OCI-LY7 (cell line): ENCODE data around the gene CCDC38. TPM values are rescaled to one million over a fixed set of nuclear protein-coding genes. Genes with fewer than 3 reads are reported as not detected.
A peak's percentile ranks its signal among the peaks of the same experiment; 100 is the strongest.

Experiments
- BruUV-seq: library from RNA; stranded (reverse); fragments of 400-500 nt; replicated peaks from 2 replicates; lab custom pipeline; 2021; lab: Mats Ljungman, UMichigan
- CTCF ChIA-PET: fragments of 300-600 bp; sonication (Branson Sonifier 250); formaldehyde crosslinking; loops from one replicate; lab custom pipeline; 2022; ENCODE audit warnings: antibody characterized with exemption; ENCODE audit not compliant: unreplicated experiment; lab: Charles Lee
- POLR2A ChIA-PET: fragments of 300-600 bp; sonication (Branson Sonifier 250); formaldehyde crosslinking; loops from one replicate; lab custom pipeline; 2022; ENCODE audit warnings: antibody characterized with exemption; lab: Charles Lee
- DNase-seq: peaks from one replicate; pipeline ENCODE4 v3.0.0-alpha.2; 2015; ENCODE audit warnings: low spot score
- H2AFZ ChIP-seq: fragments of 200-600 bp; sonication (generic), shearing (Covaris generic); 2 replicates; pipeline ENCODE4 v1.6.1; 2014; ENCODE audit warnings: mild to moderate bottlenecking, antibody characterized with exemption, low read length, moderate library complexity
- H3K27ac ChIP-seq: fragments of 200-600 bp; sonication (generic); 2 replicates; pipeline ENCODE4 v1.5.1; 2014; ENCODE audit warnings: mixed run types, low read depth, mild to moderate bottlenecking, moderate library complexity, low read length, inconsistent platforms; ENCODE audit not compliant: poor library complexity, severe bottlenecking
- H3K36me3 ChIP-seq: fragments of 200-600 bp; sonication (generic); 2 replicates; pipeline ENCODE4 v1.6.1; 2014; ENCODE audit warnings: mild to moderate bottlenecking, antibody characterized with exemption, low read length, moderate library complexity, mixed read lengths; ENCODE audit not compliant: insufficient read depth
- H3K4me1 ChIP-seq: fragments of 200-600 bp; sonication (generic); 2 replicates; pipeline ENCODE4 v1.5.1; 2014; ENCODE audit warnings: mild to moderate bottlenecking, low read length; ENCODE audit not compliant: insufficient read depth, poor library complexity, severe bottlenecking
- H3K4me2 ChIP-seq: fragments of 200-600 bp; sonication (generic); 2 replicates; pipeline ENCODE4 v1.6.1; 2014; ENCODE audit warnings: mild to moderate bottlenecking, low read length
- H3K4me3 ChIP-seq: fragments of 200-600 bp; sonication (generic); 2 replicates; pipeline ENCODE4 v1.5.1; 2014; ENCODE audit warnings: mild to moderate bottlenecking, low read depth, low read length; ENCODE audit not compliant: poor library complexity, severe bottlenecking
- H3K79me2 ChIP-seq: fragments of 200-600 bp; sonication (generic); 2 replicates; pipeline ENCODE4 v1.6.1; 2016; ENCODE audit warnings: low read depth, mild to moderate bottlenecking, low read length, moderate library complexity, mixed read lengths; ENCODE audit not compliant: insufficient read depth
- H3K9me2 ChIP-seq: fragments of 200-600 bp; sonication (generic); 2 replicates; pipeline ENCODE4 v1.6.1; 2016; ENCODE audit warnings: mild to moderate bottlenecking, low read length, mixed read lengths; ENCODE audit not compliant: insufficient read depth
- H3K9me3 ChIP-seq: fragments of 200-600 bp; sonication (generic); 2 replicates; pipeline ENCODE4 v1.6.1; 2014; ENCODE audit warnings: mild to moderate bottlenecking, mixed run types, low read length, mixed read lengths
- H4K20me1 ChIP-seq: fragments of 200-600 bp; sonication (generic); 2 replicates; pipeline ENCODE4 v1.6.1; 2014; ENCODE audit warnings: mild to moderate bottlenecking, antibody characterized with exemption, low read length, moderate library complexity, mixed read lengths; ENCODE audit not compliant: insufficient read depth
- CTCF ChIP-seq: fragments of 200-600 bp; sonication (generic); conservative IDR thresholded peaks from 2 replicates; pipeline ENCODE4 v1.5.1; 2014; ENCODE audit warnings: mild to moderate bottlenecking, antibody characterized with exemption, low read length, moderate library complexity, mixed read lengths
- EZH2phosphoT487 ChIP-seq: fragments of 200-600 bp; sonication (generic); IDR thresholded peaks from 2 replicates; pipeline ENCODE4 v1.6.1; 2018; ENCODE audit warnings: low read depth, borderline replicate concordance, mild to moderate bottlenecking, mixed run types, antibody characterized with exemption, low read length, moderate library complexity, mixed read lengths
- intact Hi-C: fragments of 100-400 bp; cut with micrococcal nuclease; formaldehyde crosslinking; loops from one replicate; pipeline ENCODE4 v1.10.0; 2022; ENCODE audit not compliant: unreplicated experiment
- total RNA-seq, 2 experiments: library from RNA; depleted of rRNA in 1 of 2; stranded (reverse); fragments of >200 nt in 1 of 2; shearing (Covaris generic) in 1 of 2; gene quantifications; 2 replicates each; pipeline ENCODE4 v1.2.3, GENCODE V29; 2014 to 2022

The CCDC38 gene
- total RNA-seq, 2 experiments from 2014 or later = 0.16 to 0.99 TPM

GRCh38 chr12:95820096-95820703, 122.2 kb downstream of the CCDC38 start:
- Histone ChIP-seq H3K9me2 (no peaks in the 10 kb centered on the region), H3K4me3 (no peak overlapping the region), H3K9me3 (no peaks in the 10 kb centered on the region), H3K27ac (no peak overlapping the region), H3K79me2 (no peaks in the 10 kb centered on the region), H2AFZ (no peak overlapping the region), H3K36me3 (no peaks in the 10 kb centered on the region), H3K4me1 (no peaks in the 10 kb centered on the region), H3K4me2 (no peak overlapping the region), H4K20me1 (no peaks in the 10 kb centered on the region)
- no peak for TF ChIP-seq EZH2phosphoT487
- TF ChIP-seq CTCF = peak; percentile 45
- intact Hi-C loops = no loop called here
- ChIA-PET CTCF (no interaction called here), POLR2A (no interaction called here)
- no TSS peak for BruUV-seq
- DNase-seq = no peak

Other genes with a start within 250 kb of the CCDC38 start
- gene NTN4, start 151.8 kb downstream of the CCDC38 start, total RNA-seq (2014; rRNA removed; shearing (Covaris generic)) = not detected in 2 replicates
- not detected in 2 replicates for gene NTN4, start 151.8 kb downstream of the CCDC38 start, total RNA-seq (2022)
- gene SNRPF, start 83.7 kb downstream of the CCDC38 start, total RNA-seq (2014; rRNA removed; shearing (Covaris generic)) = 34.9 and 38.4 TPM in 2 replicates
- 43.5 and 53.2 TPM in 2 replicates for gene SNRPF, start 83.7 kb downstream of the CCDC38 start, total RNA-seq (2022)
- 0.50 and 0.67 TPM in 2 replicates for gene AMDHD1, start 717 bp upstream of the CCDC38 start, total RNA-seq (2014; rRNA removed; shearing (Covaris generic))
- 2.6 and 2.8 TPM in 2 replicates for gene AMDHD1, start 717 bp upstream of the CCDC38 start, total RNA-seq (2022)
- 0.25 and 0.57 TPM in 2 replicates for gene HAL, start 53.7 kb upstream of the CCDC38 start, total RNA-seq (2014; rRNA removed; shearing (Covaris generic))
- gene HAL, start 53.7 kb upstream of the CCDC38 start, total RNA-seq (2022) = 1.4 and 2.1 TPM in 2 replicates
- 75.6 and 86.7 TPM in 2 replicates for gene LTA4H, start 93.0 kb upstream of the CCDC38 start, total RNA-seq (2014; rRNA removed; shearing (Covaris generic))
- 120 and 122 TPM in 2 replicates for gene LTA4H, start 93.0 kb upstream of the CCDC38 start, total RNA-seq (2022)